HG03097 (cell line): ENCODE results near the gene SCARB2.
A peak's percentile ranks its signal among the peaks of the same experiment; 100 is the strongest.
"Not testable (repeated sequence)": the region's sequence is repeated elsewhere in the genome, so short reads cannot be mapped to it uniquely, and the experiment has no call there.

ENCODE experiments used
- ATAC-seq: cut with Tn5 transposase; IDR thresholded peaks from one replicate; pipeline ENCODE4 v1.9.1; 2021; ENCODE audit not compliant: unreplicated experiment, low FRiP score

The SCARB2 gene

GRCh38 chr4:76213415-76214176 lies at the start of gene SCARB2:
Gene SCARB2 (minus strand): TSS chr4:76213824. CDS start chr4:76213543, 281 bp downstream.
- peak; percentile 80 for ATAC-seq

- ATAC-seq: no peak
Measured at GRCh38 chr4:76260571-76260970, 46.9 kb upstream of the SCARB2 start.

GRCh38 chr4:76257824-76258223 lies 44.2 kb upstream of the SCARB2 start:
- no peak for ATAC-seq

- no peak for ATAC-seq
Measured at GRCh38 chr4:76256968-76257367, 43.3 kb upstream of the SCARB2 start.

GRCh38 chr4:76256032-76256431 lies 42.4 kb upstream of the SCARB2 start:
- ATAC-seq: no peak

GRCh38 chr4:76253511-76253910 lies 39.9 kb upstream of the SCARB2 start:
- ATAC-seq: no peak

- no peak for ATAC-seq
Measured at GRCh38 chr4:76252271-76252653, 38.6 kb upstream of the SCARB2 start.

GRCh38 chr4:76251441-76252270 lies 38.0 kb upstream of the SCARB2 start, which contains the start of gene FAM47E:
Gene FAM47E (plus strand): TSS chr4:76251721. CDS start chr4:76251747, 26 bp downstream.
- ATAC-seq: no peak

GRCh38 chr4:76250962-76251361 lies 37.3 kb upstream of the SCARB2 start:
- ATAC-seq: no peak

- ATAC-seq: no peak
Measured at GRCh38 chr4:76246852-76247251, 33.2 kb upstream of the SCARB2 start.

GRCh38 chr4:76246025-76246424 lies 32.4 kb upstream of the SCARB2 start:
- ATAC-seq: no peak

GRCh38 chr4:76243877-76244276 lies 30.3 kb upstream of the SCARB2 start:
- not testable (repeated sequence) for ATAC-seq

- ATAC-seq: no peak
Measured at GRCh38 chr4:76240236-76240635, 26.6 kb upstream of the SCARB2 start.

GRCh38 chr4:76238701-76239100 lies 25.1 kb upstream of the SCARB2 start:
- ATAC-seq: no peak

- ATAC-seq: no peak
Measured at GRCh38 chr4:76238236-76238635, 24.6 kb upstream of the SCARB2 start.

- ATAC-seq: no peak
Measured at GRCh38 chr4:76235915-76236314, 22.3 kb upstream of the SCARB2 start.

- no peak for ATAC-seq
Measured at GRCh38 chr4:76235407-76235806, 21.8 kb upstream of the SCARB2 start.

GRCh38 chr4:76234679-76235044 lies 21.0 kb upstream of the SCARB2 start:
- ATAC-seq: no peak

- ATAC-seq: no peak
Measured at GRCh38 chr4:76233967-76234678, 20.5 kb upstream of the SCARB2 start.

GRCh38 chr4:76233529-76233928 lies 19.9 kb upstream of the SCARB2 start:
- ATAC-seq: no peak

- no peak for ATAC-seq
Measured at GRCh38 chr4:76233083-76233482, 19.5 kb upstream of the SCARB2 start.
